Measurements from ENCODE around the gene IPO5. TPM values are rescaled to one million over a fixed set of nuclear protein-coding genes. Genes with fewer than 3 reads are reported as not detected.
"Not testable (repeated sequence)": the region's sequence is repeated elsewhere in the genome, so short reads cannot be mapped to it uniquely, and the experiment has no call there.

Gene IPO5
- total RNA-seq, 1 experiment from 2014 or later: 229 TPM

DNA sequence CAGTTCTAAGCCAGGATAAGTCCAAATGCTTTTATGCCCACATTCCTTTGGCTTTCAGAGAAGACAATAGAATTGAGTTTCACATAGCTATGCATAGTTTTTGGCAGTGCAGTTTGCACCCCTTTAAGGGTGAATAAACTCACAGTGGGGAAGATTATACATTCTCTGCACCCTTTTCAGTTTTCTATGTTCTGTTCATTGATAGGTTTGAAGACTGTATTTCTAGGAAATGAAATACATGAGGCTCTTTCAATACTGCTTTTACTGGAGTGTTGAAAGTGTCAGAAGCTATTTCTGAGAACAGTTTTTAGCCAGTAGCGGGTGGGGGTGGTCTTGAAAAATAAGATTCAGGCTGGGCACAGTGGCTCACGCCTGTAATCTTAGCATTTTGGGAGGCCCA is 46.2 kb downstream of the IPO5 start:
- in situ Hi-C loops (cut with HindIII; ENCODE audit: low sequenced_read_pairs): no loop called here
- no peak for DNase-seq (ENCODE audit: low spot score)

DNA sequence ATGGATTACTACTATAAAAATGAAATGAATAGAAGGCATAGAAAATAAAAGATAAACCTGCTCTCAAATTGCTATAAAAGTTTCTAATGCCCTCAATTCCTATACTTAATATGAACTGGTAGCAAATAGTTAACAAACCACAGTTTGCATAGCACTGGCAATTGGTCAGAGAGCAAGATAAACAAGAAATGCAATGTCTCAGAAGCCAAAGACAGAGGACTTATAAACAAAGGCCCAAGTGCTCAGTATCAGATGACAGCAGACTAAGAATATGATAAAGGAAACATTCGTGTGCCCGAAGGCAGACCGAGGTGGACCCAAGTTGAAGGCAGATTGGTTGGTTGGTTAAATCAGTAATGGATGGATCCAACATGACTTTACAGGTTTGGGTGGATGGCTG is 50.6 kb downstream of the IPO5 start:
- DNase-seq (ENCODE audit: low spot score): no peak
- in situ Hi-C loops (cut with HindIII; ENCODE audit: low sequenced_read_pairs): no loop called here

DNA sequence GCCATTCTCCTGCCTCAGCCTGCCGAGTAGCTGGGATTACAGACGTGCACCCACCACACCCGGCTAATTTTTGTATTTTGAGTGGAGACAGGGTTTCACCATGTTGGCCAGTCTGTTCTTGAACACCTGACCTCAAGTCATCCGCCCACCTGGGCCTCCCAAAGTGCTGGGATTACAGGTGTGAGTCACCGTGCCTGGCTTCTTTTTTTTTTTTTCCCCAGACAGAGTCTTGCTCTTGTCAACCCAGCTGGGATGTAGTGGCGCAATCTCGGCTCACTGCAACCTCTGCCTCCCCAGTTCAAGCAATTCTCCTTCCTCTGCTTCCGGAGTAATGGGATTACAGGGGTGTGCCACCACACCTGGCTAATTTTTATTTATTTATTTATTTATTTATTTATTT is 51.5 kb downstream of the IPO5 start:
- DNase-seq (ENCODE audit: low spot score); in situ Hi-C loops (cut with HindIII; ENCODE audit: low sequenced_read_pairs): not testable (repeated sequence)

DNA sequence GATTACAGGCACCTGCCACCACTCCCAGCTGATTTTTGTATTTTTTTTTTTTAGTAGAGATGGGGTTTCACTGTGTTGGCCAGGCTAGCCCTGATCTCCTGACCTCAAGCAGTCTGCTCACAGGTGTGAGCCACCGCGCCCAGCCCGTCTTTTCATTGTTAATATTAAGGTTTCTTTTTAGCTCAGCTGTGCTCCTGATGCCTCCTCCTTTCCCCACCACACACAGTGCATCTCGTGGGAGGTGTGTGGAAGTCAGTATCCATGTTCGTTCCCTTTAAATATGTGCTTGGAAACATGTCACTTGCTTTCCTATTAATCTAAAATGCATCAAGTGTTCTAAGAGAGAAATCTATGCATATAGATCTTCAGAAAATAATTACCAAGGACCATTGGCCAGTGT is 53.5 kb downstream of the IPO5 start:
- in situ Hi-C loops (cut with HindIII; ENCODE audit: low sequenced_read_pairs): no loop called here
- DNase-seq (ENCODE audit: low spot score): no peak

DNA sequence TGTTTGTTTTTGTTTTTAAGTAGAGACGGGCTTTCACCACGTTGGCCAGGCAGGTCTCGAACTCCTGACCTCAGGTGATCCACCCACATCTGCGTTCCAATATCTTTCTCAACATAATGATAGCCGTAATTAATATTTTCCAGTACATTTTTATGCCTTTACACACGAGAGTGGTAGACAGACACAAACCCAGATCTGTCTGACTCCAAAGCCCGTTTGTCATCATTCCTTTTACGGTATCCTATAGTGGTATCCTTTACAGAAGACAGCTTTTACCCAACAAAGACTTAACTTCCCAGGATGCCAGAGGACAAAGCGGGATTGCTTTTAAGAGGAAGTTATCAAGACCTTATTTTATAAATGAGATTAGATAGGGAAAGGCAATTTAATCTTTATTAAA is 59.8 kb downstream of the IPO5 start:
- in situ Hi-C loops (cut with HindIII; ENCODE audit: low sequenced_read_pairs): no loop called here
- no peak for DNase-seq (ENCODE audit: low spot score)

DNA sequence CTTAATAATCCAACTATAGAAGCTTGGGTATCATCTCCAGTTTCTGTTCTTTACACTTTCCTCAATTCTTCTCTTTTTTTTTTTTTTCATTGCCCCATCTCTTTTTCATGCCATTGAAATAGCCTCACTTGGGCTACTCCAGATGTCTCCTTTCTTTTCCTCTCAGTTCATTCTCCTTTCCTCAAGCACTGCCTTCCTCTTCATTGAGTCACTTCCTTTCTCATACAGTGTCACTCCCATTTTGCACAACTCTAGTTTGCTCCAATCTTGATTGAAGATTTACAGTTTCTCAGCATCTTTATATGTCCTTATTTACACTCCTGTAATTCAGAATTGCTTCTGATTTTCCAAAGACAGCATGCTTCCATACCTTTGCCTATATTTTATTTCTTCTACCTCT is 61.3 kb downstream of the IPO5 start:
- DNase-seq (ENCODE audit: low spot score): no peak
- in situ Hi-C loops (cut with HindIII; ENCODE audit: low sequenced_read_pairs): no loop called here

DNA sequence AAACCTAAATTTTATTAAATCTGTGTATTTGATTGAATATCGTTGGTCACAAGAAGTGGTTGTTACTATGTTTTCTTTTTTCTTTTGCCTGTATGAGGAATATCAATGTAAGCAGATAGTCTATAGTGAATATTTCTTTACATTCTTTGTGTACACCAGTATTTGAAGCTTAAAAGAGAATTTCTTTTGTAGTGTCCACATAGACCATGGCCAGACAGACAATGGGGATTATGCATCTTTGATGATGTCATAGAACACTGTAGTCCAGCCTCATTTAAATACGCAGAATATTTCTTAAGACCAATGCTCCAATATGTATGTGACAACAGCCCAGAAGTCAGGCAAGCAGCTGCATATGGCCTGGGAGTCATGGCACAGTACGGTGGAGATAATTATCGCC is 64.8 kb downstream of the IPO5 start:
- in situ Hi-C loops (cut with HindIII; ENCODE audit: low sequenced_read_pairs): no loop called here
- DNase-seq (ENCODE audit: low spot score): no peak

DNA sequence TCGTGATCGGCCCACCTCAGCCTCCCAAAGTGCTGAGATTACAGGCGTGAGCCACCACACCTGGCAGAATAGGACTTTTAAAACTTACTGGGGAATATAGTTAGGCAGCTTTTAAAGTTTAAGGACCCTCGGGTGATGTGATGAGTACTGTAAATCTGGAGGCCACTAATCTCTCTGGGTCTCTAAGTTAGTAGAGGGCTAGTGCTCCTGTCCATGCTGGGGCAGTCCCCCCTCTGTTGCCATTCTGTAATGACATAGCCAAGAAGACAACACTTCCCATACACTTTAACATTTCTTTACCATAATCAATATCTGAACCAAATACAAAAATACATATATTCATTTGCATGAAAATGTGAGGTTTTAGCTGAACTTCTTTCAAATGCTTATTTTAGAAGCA is 65.7 kb downstream of the IPO5 start:
- in situ Hi-C loops (cut with HindIII; ENCODE audit: low sequenced_read_pairs): no loop called here
- no peak for DNase-seq (ENCODE audit: low spot score)

DNA sequence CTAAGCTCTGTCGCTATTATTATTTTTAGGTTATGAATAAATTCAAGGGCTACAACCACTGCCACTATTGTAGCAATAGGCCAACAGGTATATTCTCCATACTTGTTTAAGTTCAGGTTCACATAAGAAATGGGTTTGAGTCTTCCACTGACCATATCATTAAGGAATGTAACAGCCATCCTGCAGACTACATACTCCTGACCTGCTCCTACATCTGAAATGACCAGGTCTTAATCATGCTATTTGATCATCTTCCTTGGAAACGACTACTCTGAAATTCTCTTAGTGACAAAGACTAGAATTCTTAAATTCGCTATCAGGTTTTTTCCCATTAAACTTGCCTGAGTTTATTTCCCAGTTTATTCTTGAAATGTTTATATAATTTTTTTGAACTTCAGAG is 66.8 kb downstream of the IPO5 start:
- DNase-seq (ENCODE audit: low spot score): no peak
- in situ Hi-C loops (cut with HindIII; ENCODE audit: low sequenced_read_pairs): no loop called here

DNA sequence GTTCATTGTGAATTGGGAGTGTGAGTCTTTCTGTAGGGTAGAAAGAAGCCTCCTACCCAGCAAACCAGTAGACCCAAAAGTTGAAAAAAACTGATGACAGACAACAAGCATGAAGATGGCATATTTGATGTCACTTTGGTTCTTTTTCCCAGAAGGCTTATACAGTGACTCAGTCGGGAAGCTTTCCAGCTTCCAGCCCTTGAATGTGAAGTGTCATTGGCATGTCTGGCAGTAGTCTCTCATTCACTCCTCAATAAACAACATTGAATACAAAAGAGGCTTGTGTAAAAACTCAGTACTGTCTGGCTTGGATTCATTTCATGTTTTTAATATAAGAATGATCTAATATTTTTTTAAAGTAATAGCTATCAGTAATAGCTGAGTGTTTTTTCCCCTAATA is 68.7 kb downstream of the IPO5 start:
- DNase-seq (ENCODE audit: low spot score): peak; percentile 8
- in situ Hi-C loops (cut with HindIII; ENCODE audit: low sequenced_read_pairs): no loop called here

DNA sequence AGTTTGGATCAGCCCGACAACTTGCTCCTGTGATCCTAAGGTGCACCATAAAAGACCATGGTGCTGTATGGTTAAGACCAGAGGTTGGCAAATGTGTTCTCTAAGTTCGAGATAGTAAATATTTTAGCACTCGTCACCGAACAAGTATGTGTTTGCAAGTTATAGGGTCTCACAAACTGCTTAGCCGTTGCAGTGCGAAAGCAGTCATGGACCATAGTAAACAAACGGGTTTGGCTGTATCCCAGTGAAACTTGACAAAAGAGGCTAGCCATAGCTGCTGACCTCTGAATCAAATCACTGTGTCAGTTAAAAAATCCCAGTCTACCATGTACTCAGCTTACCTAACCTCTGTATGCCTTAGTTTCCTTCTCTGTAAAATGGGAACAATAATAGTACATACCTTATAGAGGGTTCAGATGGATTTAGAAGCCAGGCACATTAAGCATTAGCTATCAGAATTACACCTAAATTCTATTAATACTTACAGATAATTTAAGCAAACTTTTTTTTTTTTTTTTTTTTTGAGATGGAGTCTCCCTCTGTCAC is 72.1 kb downstream of the IPO5 start:
- in situ Hi-C loops (cut with HindIII; ENCODE audit: low sequenced_read_pairs): no loop called here
- no peak for DNase-seq (ENCODE audit: low spot score)

DNA sequence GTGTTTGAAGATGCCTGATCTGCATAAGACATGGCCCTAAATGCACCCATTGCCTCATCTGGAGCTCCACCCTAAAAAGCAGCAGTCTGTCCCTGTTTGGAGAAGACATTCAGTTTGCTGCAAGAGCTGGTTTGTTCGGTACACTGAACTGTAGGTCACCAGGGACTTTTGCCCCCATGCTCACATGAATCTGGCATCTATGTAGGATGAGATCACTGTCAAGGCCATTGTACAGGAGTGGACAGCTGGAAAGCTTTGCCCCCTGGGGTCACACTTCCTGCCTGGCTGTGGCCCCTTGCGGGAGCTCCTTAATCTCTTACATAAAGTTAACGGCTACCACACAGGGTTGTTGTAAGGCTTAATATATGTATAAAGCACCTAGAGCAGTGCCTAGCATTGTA is 73.0 kb downstream of the IPO5 start:
- DNase-seq (ENCODE audit: low spot score): no peak
- in situ Hi-C loops (cut with HindIII; ENCODE audit: low sequenced_read_pairs): no loop called here

DNA sequence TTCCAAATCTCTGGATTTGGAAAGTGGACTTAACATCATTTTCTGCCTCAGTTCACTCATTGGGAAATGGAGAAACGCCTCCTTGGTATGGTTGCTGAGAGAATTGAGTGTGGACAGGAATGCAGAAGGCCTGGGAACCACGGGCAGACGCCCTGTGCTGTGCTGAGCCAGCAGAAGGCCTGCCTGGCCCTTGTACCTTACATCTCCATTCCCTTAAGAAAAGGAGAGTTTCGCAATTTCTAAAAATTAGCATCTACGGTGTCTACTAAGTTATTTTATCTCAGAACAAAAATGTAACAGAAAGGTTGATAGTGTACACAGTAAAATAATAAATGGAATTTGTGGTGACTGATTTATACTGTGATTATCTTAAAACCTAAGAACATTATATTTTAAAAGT is 78.7 kb downstream of the IPO5 start:
- in situ Hi-C loops (cut with HindIII; ENCODE audit: low sequenced_read_pairs): no loop called here

DNA sequence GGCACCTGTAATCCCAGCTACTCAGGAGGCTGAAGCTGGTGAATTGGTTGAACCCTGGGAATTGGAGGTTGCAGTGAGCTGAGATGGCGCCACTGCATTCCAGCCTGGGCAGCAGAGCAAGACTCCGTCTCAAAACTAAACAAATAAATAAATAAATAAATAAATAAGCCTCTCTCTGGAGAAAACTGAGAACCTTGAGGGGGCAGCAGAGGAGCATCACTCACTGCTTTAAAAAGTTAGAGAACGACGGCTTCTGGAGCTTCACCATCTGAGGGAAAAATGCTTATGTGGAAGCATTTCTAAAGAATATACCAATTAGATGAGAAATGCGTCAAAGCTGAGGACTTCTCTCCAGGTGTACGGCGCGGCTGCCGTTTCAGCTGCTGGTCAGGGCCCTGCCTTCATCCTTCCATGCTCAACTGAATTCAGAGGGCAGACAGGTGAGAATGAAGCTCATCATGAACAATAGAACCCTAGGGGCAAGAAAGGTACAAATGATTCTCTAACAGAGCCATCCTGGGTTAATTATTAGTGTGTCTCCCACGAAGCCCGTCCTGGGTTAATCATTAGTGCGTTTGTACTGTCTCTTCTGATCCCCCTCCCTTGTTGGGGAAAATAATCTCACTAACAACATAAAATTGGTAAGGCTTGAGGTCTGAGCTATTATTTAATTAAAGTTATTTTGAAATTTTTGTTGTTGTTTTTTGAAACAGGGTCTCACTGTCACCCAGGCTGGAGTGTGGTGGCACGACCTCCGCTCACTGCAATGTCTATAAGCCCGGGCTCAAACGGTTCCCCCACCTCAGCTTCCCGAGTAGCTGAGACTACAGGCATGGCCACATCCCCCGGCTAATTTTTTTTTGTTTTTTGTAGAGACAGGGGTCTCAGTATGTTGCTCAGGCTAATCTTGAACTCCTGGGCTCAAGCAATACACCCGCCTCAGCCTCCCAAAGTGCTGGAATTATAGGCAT is 80.1 kb downstream of the IPO5 start:
- in situ Hi-C loops (cut with HindIII; ENCODE audit: low sequenced_read_pairs): no loop called here
- DNase-seq (ENCODE audit: low spot score): peak; percentile 43

More for the DNA sequence above, 78.7 kb downstream of the IPO5 start:
- DNase-seq (ENCODE audit: low spot score): no peak

DNA sequence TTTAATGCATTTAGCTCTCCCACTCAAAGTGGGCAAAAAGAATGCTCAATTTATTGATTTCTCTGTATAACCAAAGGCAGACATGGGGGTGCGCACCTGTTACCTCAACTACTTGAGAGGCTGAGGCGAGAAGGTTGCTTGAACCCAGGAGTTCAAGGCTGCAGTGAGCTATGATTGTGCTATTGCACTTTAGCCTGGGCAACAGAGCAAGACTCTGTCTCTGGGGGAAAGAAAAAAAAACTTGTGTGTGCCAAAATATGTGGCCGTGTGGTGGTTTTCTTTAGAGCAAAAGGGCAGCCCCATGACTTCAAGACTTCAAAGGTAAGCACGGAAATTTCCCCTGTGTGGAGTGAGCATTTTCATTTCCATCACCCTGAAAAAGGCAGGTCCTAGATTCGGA is 81.9 kb downstream of the IPO5 start:
- DNase-seq (ENCODE audit: low spot score): no peak
- in situ Hi-C loops (cut with HindIII; ENCODE audit: low sequenced_read_pairs): no loop called here

DNA sequence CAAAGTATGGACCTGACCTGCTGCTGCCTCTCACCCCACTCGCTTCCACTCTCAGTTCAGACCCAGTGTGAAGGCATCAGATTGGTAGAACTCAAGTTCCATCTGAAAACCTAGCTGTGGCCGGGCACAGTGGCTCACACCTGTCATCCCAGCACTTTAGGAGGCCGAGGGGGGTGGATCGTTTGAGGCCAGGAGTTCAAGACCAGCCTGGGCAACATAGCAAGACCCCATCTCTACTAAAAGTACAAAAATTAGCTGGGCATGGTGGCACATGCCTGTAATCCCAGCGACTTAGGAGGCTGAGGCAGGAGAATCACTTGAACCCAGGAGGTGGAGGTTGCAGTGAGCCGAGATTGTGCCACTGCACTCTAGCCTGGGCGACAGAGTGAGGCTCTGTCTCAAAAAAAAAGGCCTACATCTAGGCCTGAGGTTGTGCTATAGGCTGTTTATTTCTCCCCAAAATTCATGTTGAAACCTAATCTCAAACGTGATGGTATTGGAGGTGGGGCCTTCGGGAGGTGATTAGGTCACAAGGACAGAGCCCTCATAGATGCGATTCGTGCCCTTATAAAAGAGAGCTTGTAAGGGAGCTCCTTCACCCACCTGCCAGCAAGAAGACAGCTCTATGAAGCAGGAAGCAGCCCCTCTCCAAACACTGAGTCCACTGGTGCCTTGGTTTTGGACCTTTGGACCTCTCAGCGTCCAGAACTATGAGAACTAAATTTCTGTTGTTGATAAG is 83.3 kb downstream of the IPO5 start:
- in situ Hi-C loops (cut with HindIII; ENCODE audit: low sequenced_read_pairs); DNase-seq (ENCODE audit: low spot score): not testable (repeated sequence)

DNA sequence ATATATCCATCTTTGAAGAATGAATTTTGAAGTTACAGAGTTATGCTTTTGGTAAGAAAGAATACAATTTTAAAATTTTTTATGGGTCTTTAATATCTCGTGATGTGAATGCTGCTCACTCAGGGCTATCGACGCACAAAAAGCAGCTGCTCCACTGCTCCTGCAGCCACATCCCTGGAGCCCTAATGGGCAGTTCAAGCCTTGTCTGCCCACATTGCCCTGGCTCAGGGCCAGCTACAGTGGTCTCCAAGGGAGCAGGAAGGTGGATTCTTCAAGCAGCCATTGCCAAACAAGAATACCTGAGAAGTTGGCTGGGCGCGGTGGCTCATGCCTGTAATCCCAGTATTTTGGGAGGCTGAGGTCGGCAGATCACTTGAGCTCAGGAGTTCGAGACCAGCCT is 85.8 kb downstream of the IPO5 start:
- in situ Hi-C loops (cut with HindIII; ENCODE audit: low sequenced_read_pairs): no loop called here
- no peak for DNase-seq (ENCODE audit: low spot score)

DNA sequence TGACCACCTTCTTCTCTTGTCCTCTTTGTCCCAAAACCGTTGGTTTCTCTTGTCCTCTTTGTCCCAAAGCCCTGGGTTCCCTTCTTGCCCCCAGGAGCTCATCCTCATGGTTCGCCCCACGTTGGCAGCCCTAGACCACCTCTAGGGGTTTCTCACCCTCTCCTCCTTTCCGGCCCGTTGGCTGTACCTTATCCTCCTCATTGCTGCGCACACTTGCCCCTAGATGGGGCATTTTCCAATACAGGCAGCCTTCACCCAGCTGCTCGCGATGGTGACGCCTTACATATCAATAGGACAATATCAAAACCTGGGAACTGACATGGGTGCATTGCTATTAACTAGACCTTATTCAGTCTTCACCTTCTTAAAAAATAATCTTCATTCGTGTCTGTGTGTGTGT is 86.5 kb downstream of the IPO5 start:
- no peak for DNase-seq (ENCODE audit: low spot score)
- in situ Hi-C loops (cut with HindIII; ENCODE audit: low sequenced_read_pairs): no loop called here

DNA sequence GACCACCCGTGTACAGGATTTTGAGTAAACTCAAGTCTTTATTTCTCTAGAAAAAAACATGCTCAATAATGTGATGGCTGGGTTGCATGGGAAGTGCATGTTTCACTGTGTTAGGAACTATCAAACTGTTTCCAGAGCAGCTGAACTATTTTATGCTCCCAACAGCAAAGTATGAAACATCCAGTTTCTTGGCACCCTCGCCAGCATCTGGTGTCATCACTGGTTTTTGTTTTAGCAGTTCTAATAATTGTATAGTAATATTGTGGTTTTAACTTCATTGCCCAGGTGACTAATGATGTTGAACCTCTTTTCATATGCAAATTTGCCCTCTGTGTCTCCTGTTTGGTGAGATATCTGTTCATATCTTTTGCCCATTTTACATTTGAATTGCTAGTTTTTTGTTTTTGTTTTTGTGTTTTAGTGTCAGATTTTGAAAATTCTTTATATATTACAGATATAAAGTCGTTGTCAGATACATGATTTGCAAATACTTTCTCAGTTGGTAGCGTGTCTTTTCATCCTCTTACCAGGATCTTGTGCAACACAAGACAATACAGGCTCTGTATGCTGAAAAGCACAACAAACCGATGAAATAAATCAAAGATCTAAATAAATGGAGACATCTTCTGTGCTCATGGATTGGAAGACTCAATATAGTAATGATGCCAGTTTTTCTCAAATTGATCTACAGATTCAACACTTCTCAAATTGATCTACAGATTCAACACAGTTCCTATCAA is 87.8 kb downstream of the IPO5 start:
- in situ Hi-C loops (cut with HindIII; ENCODE audit: low sequenced_read_pairs): no loop called here
- DNase-seq (ENCODE audit: low spot score): no peak

DNA sequence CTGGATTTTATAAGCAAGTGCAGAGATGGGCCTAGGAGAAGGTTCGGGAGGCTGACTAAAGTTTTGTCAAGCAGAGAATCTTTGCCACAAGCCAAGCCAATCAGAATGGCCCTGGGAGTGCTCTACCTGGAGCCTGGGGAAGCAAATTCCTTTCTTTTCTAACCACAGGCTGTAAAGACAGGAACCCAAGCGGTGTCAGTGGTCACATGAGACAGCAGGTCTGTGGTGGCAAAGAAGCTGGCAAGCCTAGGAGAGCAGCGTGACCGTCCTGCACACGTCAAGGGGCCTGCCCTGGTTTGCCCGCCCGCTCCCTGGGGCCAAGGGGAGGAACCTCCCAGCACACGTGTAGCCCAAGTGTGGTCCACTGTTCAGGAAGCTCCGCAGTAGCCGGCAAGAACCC is 90.8 kb downstream of the IPO5 start:
- in situ Hi-C loops (cut with HindIII; ENCODE audit: low sequenced_read_pairs): no loop called here
- DNase-seq (ENCODE audit: low spot score): no peak
